Measurements from ENCODE around the gene CCDC80.
"Not testable (repeated sequence)": the region's sequence is repeated elsewhere in the genome, so short reads cannot be mapped to it uniquely, and the experiment has no call there.

CCDC80 gene

GRCh38 chr3:112583105-112583504 lies 57.8 kb downstream of the CCDC80 start:
- no peak for ATAC-seq
- no peak for DNase-seq

DNA sequence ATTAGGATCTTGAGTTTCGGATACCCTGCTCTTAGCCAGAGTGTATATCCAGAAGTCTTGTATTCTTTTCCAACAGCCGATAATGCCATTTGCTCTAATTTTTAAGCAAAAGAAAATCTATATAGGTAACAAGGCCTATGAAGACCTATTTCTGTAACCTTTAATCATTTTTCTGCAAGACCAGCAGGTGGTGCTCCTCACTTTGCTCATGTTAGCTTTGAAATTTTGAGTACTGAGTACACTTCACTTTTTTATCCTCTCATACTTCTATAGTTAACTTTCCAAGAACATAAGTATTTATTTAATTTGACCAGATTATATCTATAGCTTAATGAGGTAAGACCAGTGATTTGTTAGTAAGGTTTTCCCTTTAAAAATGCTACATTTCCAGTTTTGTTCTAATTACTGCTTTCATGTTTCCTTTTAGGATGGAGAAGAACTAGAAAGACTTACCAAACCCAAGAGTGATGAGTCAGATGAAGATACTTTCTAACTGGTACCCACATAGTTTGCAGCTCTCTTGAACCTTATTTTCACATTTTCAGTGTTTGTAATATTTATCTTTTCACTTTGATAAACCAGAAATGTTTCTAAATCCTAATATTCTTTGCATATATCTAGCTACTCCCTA lies 58.6 kb downstream of the CCDC80 start:
- DNase-seq = peak; percentile 27
- no peak for ATAC-seq

GRCh38 chr3:112579697-112580096 lies 61.2 kb downstream of the CCDC80 start:
- ATAC-seq = no peak
- no peak for DNase-seq

DNA sequence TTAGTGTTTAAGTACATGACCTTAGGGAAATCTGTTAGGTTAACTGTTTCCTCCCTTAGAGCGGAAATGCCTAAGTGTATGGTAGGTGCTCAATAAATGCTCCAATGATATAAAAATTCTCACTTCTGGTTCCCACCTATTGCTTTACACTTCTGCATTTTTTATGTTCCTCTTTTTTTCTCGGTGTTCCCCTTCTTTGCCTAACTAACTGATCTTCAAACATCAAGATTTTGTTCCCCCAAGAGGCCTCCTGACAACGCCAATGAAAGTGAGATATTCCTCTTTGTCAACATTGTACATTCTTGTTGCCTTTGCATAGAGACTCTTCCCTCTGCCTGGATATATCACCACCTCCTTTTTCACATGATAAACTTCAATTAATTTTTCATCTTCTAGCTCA lies 61.7 kb downstream of the CCDC80 start:
- ATAC-seq (no peak), DNase-seq (no peak)

DNA sequence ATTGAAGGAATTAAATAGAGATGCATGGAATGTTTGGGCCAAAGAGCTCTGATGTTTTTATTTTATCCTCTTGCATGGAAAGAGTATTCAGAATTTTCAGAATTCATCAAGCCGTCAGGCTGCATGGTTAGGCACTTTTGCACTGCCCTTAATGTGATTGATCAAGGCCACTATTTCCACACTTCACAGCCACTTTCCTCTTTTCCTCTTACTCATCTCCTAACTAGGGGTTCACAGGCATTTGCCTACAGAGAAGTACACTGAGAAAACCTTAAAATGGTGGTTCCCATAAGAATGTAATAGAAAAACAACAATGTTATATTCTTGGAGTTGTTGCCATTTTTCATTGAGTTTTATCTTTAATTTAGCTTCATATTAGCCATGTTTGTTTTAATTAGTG lies 68.2 kb downstream of the CCDC80 start:
- ATAC-seq (no peak), DNase-seq (no peak)

DNA sequence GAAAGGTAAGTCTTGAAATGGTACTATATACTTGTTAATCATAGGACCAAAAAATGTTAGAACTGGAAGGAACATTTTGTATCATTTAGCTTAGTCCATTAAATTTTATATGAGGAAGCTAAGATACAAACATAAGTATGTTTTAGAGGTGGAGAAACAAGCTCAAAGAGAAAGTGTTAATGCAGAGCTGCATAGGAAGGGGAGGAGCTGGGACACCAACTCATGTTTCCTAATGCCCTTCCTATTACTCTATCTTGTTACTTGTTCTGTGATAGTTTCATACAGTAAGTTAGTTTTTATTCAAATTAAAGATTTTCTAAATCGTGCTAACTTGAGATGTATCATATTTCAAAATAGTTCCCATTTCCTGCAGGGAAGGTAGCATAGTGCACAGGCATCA lies 71.7 kb downstream of the CCDC80 start:
- DNase-seq = no peak
- no peak for ATAC-seq

GRCh38 chr3:112568642-112569041 lies 72.3 kb downstream of the CCDC80 start:
- no peak for ATAC-seq

DNA sequence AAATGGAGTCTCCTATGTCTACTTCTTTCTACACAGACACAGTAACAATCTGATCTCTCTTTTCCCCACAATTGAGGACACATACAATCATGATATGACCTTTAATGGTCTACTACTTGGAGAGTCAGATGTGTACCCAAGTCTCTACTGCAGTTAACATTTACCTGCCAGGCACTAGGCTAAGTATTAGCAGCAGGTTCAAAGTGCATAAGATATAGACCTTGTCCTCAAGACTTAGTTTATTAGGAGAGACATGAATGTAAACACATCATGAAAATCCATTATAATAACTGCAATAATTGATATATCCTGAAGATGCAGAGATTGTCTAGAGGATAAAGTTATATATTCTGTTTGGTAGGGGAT lies 76.0 kb downstream of the CCDC80 start:
- ATAC-seq (no peak), DNase-seq (no peak)

More at GRCh38 chr3:112568642-112569041, 72.3 kb downstream of the CCDC80 start:
- no peak for DNase-seq

DNA sequence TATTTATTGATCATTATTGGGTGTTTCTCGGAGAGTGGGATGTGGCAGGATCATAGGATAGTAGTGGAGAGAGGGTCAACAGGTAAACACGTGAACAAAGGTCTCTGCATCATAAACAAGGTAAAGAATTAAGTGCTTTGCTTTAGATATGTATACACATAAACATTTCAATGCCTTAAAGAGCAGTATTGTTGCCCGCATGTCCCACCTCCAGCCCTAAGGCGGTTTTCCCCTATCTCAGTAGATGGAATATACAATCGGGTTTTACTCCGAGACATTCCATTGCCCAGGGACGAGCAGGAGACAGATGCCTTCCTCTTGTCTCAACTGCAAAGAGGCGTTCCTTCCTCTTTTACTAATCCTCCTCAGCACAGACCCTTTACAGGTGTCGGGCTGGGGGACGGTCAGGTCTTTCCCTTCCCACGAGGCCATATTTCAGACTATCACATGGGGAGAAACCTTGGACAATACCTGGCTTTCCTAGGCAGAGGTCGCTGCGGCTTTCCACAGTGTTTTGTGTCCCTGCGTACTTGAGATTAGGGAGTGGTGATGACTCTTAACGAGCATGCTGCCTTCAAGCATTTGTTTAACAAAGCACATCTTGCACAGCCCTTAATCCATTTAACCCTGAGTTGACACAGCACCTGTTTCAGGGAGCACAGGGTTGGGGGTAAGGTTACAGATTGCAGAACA lies 76.5 kb downstream of the CCDC80 start:
- not testable (repeated sequence) for DNase-seq, ATAC-seq

- peak; percentile 99 for DNase-seq
- peak; percentile 89 for ATAC-seq
Measured at GRCh38 chr3:112561734-112562529, 79.0 kb downstream of the CCDC80 start, which contains the start of the genes ATG3 and SLC35A5. Gene ATG3 (minus strand): TSS chr3:112561962. CDS start chr3:112561528, 434 bp downstream. Gene SLC35A5 (plus strand): TSS chr3:112562045. CDS start chr3:112563404, 1,359 bp downstream.

GRCh38 chr3:112561484-112561733 lies 79.5 kb downstream of the CCDC80 start:
- peak; percentile 85 for DNase-seq

GRCh38 chr3:112560721-112561483 lies 80.0 kb downstream of the CCDC80 start:
- DNase-seq (peak; percentile 82), ATAC-seq (peak; percentile 24)

More at GRCh38 chr3:112561484-112561733, 79.5 kb downstream of the CCDC80 start:
- ATAC-seq = peak; percentile 62

- ATAC-seq (no peak), DNase-seq (no peak)
Measured at GRCh38 chr3:112560307-112560706, 80.6 kb downstream of the CCDC80 start.

GRCh38 chr3:112557976-112558375 lies 83.0 kb downstream of the CCDC80 start:
- ATAC-seq (no peak), DNase-seq (no peak)

DNA sequence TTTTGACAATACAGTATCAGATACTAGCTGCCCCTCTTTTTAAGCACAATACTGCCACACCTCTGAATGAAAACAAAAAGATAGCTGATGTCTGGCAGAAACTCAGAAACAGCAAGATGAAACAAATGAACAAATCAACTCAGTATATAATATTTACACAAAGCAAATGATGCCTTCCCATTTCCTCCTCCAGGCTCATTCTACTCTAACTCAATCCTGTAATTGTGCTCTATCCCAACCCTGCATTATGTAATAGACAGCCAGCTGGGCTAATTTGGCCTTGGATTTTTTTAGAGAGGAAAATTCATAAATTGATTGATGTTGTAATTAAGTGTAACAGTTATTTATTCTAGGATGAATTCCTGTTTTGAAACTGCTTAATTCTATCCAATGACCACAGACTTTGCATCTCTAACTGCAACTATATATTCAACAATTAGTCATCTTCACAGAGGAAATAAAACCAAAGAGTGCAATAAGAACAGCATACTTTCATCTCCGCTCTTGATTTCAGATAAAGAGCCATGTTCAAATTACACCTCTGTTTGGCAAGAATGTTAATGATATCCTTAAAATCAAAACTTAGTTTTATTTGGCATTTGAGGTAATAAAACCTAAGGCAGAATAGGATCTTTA lies 85.3 kb downstream of the CCDC80 start:
- DNase-seq (no peak), ATAC-seq (no peak)

DNA sequence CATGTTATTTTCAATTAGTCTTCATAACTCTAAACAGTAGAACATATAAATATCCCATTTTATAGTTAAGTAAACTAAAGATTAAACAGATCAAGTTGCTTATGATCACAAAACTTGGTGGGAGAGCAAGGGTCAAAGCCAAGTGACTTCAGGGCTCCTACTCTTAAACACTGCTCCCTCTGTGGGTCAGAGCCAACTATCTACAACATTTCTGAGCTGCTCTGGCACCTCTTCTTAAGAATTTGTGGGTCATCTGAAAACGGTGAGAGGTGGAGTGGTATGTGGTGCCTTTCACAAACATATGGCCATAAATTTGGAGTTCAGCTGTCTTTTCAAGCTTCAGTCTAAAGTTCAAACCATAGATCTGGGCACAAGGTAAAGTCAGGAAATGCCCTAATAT lies 90.1 kb downstream of the CCDC80 start:
- ATAC-seq (no peak), DNase-seq (no peak)

Measured in stimulated activated naive CD8-positive, alpha-beta T cell treated with anti-CD3 and anti-CD28 coated beads, Interleukin-15, Interleukin-2, amounts not matched to agents 100 U/mL and 50 U/mL, for 24 hours (primary cell).